ENCODE data around the gene SLC30A3.

SLC30A3 gene

GRCh38 chr2:27288610-27289009 lies 25.8 kb upstream of the SLC30A3 start:
- Histone ChIP-seq H3K79me2 (ENCODE audit: low read length) (no peaks in the 10 kb centered on the region), H3K9me2 (replicated peaks; ENCODE audit: insufficient read depth, low read length) (no peaks in the 10 kb centered on the region), H4K20me1 (ENCODE audit: insufficient read depth, low read length) (no peaks in the 10 kb centered on the region), H3K9ac (ENCODE audit: low read length) (no peak overlapping the region), H3K4me3 (ENCODE audit: low read length) (no peak overlapping the region), H3K36me3 (replicated peaks; ENCODE audit: insufficient read depth, low read length) (no peaks in the 10 kb centered on the region), H3K27me3 (replicated peaks; ENCODE audit: insufficient read depth, low read length) (no peaks in the 10 kb centered on the region), H2AFZ (ENCODE audit: low read length) (no peak overlapping the region), H3K27ac (ENCODE audit: low read length) (no peak overlapping the region), H3K9me3 (replicated peaks; ENCODE audit: insufficient read depth, low read length) (no peaks in the 10 kb centered on the region), H3K4me1 (ENCODE audit: low read length) (no peaks in the 10 kb centered on the region), H3K4me2 (ENCODE audit: low read depth, low read length) (no peak overlapping the region), H3F3A (ENCODE audit: insufficient read depth, low read length) (no peaks in the 10 kb centered on the region)
- TF ChIP-seq CTCF (IDR thresholded peaks at IDR 0.05; ENCODE audit: low read length), result no peak
- no peak for TF ChIP-seq EZH2 (optimal IDR thresholded peaks at IDR 0.05; ENCODE audit: low read depth, low read length)
- no peak for TF ChIP-seq EZH2phosphoT487 (IDR thresholded peaks at IDR 0.05; ENCODE audit: low read length)
- DNase-seq, result no peak

- H3K9me3 ChIP-seq (replicated peaks; ENCODE audit: insufficient read depth, low read length), result no peaks in the 10 kb centered on the region
- H3F3A ChIP-seq (ENCODE audit: insufficient read depth, low read length), result no peaks in the 10 kb centered on the region
- H3K79me2 ChIP-seq (ENCODE audit: low read length), result no peaks in the 10 kb centered on the region
- no peak overlapping the region for H3K4me2 ChIP-seq (ENCODE audit: low read depth, low read length)
- no peaks in the 10 kb centered on the region for H3K36me3 ChIP-seq (replicated peaks; ENCODE audit: insufficient read depth, low read length)
- H4K20me1 ChIP-seq (ENCODE audit: insufficient read depth, low read length), result no peaks in the 10 kb centered on the region
- no peak overlapping the region for H3K9ac ChIP-seq (ENCODE audit: low read length)
- TF ChIP-seq CTCF (IDR thresholded peaks at IDR 0.05; ENCODE audit: low read length), result no peak
- TF ChIP-seq EZH2 (optimal IDR thresholded peaks at IDR 0.05; ENCODE audit: low read depth, low read length), result no peak
- no peak for TF ChIP-seq EZH2phosphoT487 (IDR thresholded peaks at IDR 0.05; ENCODE audit: low read length)
- H3K27me3 ChIP-seq (replicated peaks; ENCODE audit: insufficient read depth, low read length), result no peaks in the 10 kb centered on the region
- H3K9me2 ChIP-seq (replicated peaks; ENCODE audit: insufficient read depth, low read length), result no peaks in the 10 kb centered on the region
- H3K27ac ChIP-seq (ENCODE audit: low read length), result no peak overlapping the region
- H3K4me1 ChIP-seq (ENCODE audit: low read length), result no peaks in the 10 kb centered on the region
- no peak for DNase-seq
- no peak overlapping the region for H2AFZ ChIP-seq (ENCODE audit: low read length)
- H3K4me3 ChIP-seq (ENCODE audit: low read length), result no peak overlapping the region
Measured at GRCh38 chr2:27285481-27285880, 22.6 kb upstream of the SLC30A3 start.

DNA sequence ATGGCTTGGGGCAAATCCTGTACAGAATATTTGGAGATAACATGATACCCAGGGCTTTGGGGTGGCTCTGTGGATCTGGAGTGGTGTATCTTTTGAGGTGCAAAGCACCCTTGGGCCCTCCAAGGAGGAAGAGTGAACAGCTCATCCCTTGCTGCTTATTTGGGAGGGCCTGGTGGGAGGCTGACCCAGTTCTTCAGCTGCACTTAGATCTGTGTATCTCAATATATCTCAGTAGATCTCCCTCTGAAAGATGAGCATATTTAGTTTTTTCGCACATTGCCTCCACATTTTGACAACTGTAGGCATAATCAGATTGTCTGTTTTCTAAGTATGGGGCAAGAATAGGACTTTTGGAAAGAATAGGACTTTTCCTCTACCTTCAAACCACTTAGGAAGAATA lies 22.1 kb upstream of the SLC30A3 start:
- Histone ChIP-seq H2AFZ (ENCODE audit: low read length) (no peak overlapping the region), H3K4me2 (ENCODE audit: low read depth, low read length) (no peak overlapping the region), H3K79me2 (ENCODE audit: low read length) (no peaks in the 10 kb centered on the region), H3K36me3 (replicated peaks; ENCODE audit: insufficient read depth, low read length) (no peaks in the 10 kb centered on the region), H4K20me1 (ENCODE audit: insufficient read depth, low read length) (no peaks in the 10 kb centered on the region), H3K9me3 (replicated peaks; ENCODE audit: insufficient read depth, low read length) (no peaks in the 10 kb centered on the region), H3K4me1 (ENCODE audit: low read length) (no peaks in the 10 kb centered on the region), H3K27me3 (replicated peaks; ENCODE audit: insufficient read depth, low read length) (no peaks in the 10 kb centered on the region), H3K9me2 (replicated peaks; ENCODE audit: insufficient read depth, low read length) (no peaks in the 10 kb centered on the region), H3K27ac (ENCODE audit: low read length) (no peak overlapping the region), H3F3A (ENCODE audit: insufficient read depth, low read length) (no peaks in the 10 kb centered on the region), H3K4me3 (ENCODE audit: low read length) (no peak overlapping the region), H3K9ac (ENCODE audit: low read length) (no peak overlapping the region)
- no peak for DNase-seq
- TF ChIP-seq EZH2 (optimal IDR thresholded peaks at IDR 0.05; ENCODE audit: low read depth, low read length) (no peak), CTCF (IDR thresholded peaks at IDR 0.05; ENCODE audit: low read length) (no peak), EZH2phosphoT487 (IDR thresholded peaks at IDR 0.05; ENCODE audit: low read length) (no peak)

All from MM.1S (cell line).